ENCODE measurements around the gene PLA2G6.

DNA sequence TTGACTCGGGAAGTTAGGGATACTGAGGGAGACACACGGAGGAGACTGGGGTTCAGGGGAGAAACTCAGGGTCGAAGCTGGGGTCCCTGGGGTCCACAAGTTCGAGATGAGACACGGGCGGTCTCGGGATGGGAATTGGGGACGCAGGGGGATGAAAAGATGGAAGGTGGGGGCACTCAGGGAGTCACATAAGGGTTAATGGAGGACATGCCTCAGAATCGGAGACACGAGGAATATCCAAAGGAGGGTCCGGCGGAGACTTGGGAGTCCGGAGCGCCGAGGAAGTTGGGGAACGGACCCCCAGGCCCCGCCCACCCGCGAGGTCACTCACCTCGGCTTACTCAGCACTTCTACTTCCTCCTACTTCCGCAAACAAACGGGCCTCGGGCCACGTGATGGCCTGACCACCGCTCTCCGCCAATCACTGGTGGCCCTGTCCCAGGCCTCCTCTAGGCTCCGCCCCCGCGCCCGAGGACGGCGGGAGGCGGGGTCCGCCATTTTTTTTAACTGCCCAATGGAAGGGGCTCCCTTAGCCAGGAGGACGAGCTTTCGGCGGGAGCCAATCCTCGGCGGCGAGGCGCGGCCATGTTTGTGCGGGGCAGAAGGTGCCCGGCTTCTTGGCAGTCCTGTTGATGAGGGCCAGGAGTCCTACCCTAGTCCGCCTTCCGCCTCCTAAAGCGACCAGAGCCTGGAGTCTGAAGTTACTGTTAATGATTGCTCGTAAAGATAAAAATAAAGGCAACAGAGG lies at the start of gene PLA2G6:
- TF ChIP-seq CTCF (IDR thresholded peaks at IDR 0.05) (no peak), POLR2A (IDR thresholded peaks at IDR 0.05) (no peak)

Measured in lower leg skin (tissue), 3 donors.